Lower leg skin (tissue), 3 donors: ENCODE data around the gene MAP1LC3A.

Experiments
- POLR2A ChIP-seq, 2 donors: fragments of 450-650 bp; IDR thresholded peaks; one replicate each; pipeline ENCODE4 v1.6.1; 2016 to 2017; ENCODE audit warnings: antibody characterized with exemption in 2 of 2, mild to moderate bottlenecking in 1 of 2, moderate library complexity in 1 of 2
- TF ChIP-seq, protein P1 (sequence below), 3 donors: fragments of 450-650 bp; IDR thresholded peaks; one replicate each; pipeline ENCODE4 v1.5.1; 2016; ENCODE audit warnings: antibody characterized with exemption in 3 of 3, mild to moderate bottlenecking in 3 of 3, moderate library complexity in 2 of 3

DNA sequence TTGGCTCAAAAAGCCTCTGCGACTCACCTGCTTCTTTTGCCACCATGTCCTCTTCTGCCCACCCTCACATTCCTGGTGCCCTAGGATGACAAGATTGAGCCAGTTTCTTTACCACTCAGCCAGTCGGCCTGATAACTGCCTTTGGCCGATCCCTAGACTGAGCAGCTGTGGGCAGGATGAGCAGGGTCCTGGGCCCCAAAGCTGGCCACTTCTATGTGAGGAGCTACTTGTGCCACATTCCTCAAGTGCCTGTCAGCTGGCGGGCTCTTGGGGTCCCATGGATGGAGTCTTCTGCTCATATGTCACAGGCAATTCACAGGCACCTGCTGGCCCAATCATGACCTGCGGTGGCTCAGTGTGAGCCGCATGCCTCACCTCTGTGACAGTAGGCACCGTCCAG lies 25.8 kb upstream of the MAP1LC3A start:
- TF ChIP-seq, protein P1, sequence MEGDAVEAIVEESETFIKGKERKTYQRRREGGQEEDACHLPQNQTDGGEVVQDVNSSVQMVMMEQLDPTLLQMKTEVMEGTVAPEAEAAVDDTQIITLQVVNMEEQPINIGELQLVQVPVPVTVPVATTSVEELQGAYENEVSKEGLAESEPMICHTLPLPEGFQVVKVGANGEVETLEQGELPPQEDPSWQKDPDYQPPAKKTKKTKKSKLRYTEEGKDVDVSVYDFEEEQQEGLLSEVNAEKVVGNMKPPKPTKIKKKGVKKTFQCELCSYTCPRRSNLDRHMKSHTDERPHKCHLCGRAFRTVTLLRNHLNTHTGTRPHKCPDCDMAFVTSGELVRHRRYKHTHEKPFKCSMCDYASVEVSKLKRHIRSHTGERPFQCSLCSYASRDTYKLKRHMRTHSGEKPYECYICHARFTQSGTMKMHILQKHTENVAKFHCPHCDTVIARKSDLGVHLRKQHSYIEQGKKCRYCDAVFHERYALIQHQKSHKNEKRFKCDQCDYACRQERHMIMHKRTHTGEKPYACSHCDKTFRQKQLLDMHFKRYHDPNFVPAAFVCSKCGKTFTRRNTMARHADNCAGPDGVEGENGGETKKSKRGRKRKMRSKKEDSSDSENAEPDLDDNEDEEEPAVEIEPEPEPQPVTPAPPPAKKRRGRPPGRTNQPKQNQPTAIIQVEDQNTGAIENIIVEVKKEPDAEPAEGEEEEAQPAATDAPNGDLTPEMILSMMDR (IDR thresholded peaks at IDR 0.05) = no peak
- no peak for TF ChIP-seq POLR2A (IDR thresholded peaks at IDR 0.05)
